HEK293 (cell line): ENCODE data around the gene TSEN2.

Source experiments
- GLI4 ChIP-seq: fragments of 450-650 bp; formaldehyde crosslinking; IDR thresholded peaks from 2 replicates; pipeline ENCODE4 v1.5.1; 2016; ENCODE audit warnings: missing biosample characterization, missing genetic modification characterization
- KLF8 ChIP-seq: fragments of 450-650 bp; formaldehyde crosslinking; IDR thresholded peaks from 2 replicates; pipeline ENCODE4 v1.5.1; 2016; ENCODE audit warnings: missing biosample characterization, missing genetic modification characterization
- OVOL3 ChIP-seq: fragments of 450-650 bp; formaldehyde crosslinking; IDR thresholded peaks from 2 replicates; pipeline ENCODE4 v1.5.1; 2016; ENCODE audit warnings: missing biosample characterization, missing genetic modification characterization
- PRDM6 ChIP-seq: fragments of 450-650 bp; formaldehyde crosslinking; IDR thresholded peaks from 2 replicates; pipeline ENCODE4 v1.5.1; 2017; ENCODE audit warnings: missing biosample characterization, missing genetic modification characterization
- REPIN1 ChIP-seq: fragments of 450-650 bp; formaldehyde crosslinking; IDR thresholded peaks from 2 replicates; pipeline ENCODE4 v1.5.1; 2017; ENCODE audit warnings: missing biosample characterization, missing genetic modification characterization, low read depth
- SP3 ChIP-seq: fragments of 450-650 bp; formaldehyde crosslinking; IDR thresholded peaks from 2 replicates; pipeline ENCODE4 v1.5.1; 2016; ENCODE audit warnings: missing biosample characterization, missing genetic modification characterization
- ZBTB48 ChIP-seq: fragments of 450-650 bp; formaldehyde crosslinking; IDR thresholded peaks from 2 replicates; pipeline ENCODE4 v1.5.1; 2016; ENCODE audit warnings: missing biosample characterization, missing genetic modification characterization
- ZFP37 ChIP-seq: fragments of 450-650 bp; formaldehyde crosslinking; IDR thresholded peaks from 2 replicates; pipeline ENCODE4 v1.5.1; 2016; ENCODE audit warnings: missing biosample characterization, missing genetic modification characterization
- ZFP41 ChIP-seq: fragments of 450-650 bp; formaldehyde crosslinking; IDR thresholded peaks from 2 replicates; pipeline ENCODE4 v1.5.1; 2016; ENCODE audit warnings: missing biosample characterization, missing genetic modification characterization, borderline replicate concordance
- ZNF10 ChIP-seq: fragments of 450-650 bp; formaldehyde crosslinking; IDR thresholded peaks from 2 replicates; pipeline ENCODE4 v1.5.1; 2017; ENCODE audit warnings: missing biosample characterization, missing genetic modification characterization
- ZNF112 ChIP-seq: fragments of 450-650 bp; formaldehyde crosslinking; IDR thresholded peaks from 2 replicates; pipeline ENCODE4 v1.5.0; 2017; ENCODE audit warnings: missing biosample characterization, missing genetic modification characterization
- ZNF114 ChIP-seq: fragments of 450-650 bp; formaldehyde crosslinking; IDR thresholded peaks from 2 replicates; pipeline ENCODE4 v1.5.0; 2017; ENCODE audit warnings: missing biosample characterization, missing genetic modification characterization
- ZNF121 ChIP-seq: fragments of 450-650 bp; formaldehyde crosslinking; IDR thresholded peaks from 2 replicates; pipeline ENCODE4 v1.5.1; 2016; ENCODE audit warnings: missing biosample characterization, missing genetic modification characterization
- ZNF140 ChIP-seq: fragments of 450-650 bp; formaldehyde crosslinking; IDR thresholded peaks from 2 replicates; pipeline ENCODE4 v1.5.1; 2016; ENCODE audit warnings: missing biosample characterization, missing genetic modification characterization
- ZNF223 ChIP-seq: fragments of 450-650 bp; formaldehyde crosslinking; IDR thresholded peaks from 2 replicates; pipeline ENCODE4 v1.5.1; 2016; ENCODE audit warnings: missing biosample characterization, missing genetic modification characterization
- ZNF239 ChIP-seq: fragments of 450-650 bp; formaldehyde crosslinking; IDR thresholded peaks from 2 replicates; pipeline ENCODE4 v1.5.1; 2016; ENCODE audit warnings: missing biosample characterization, missing genetic modification characterization
- ZNF488 ChIP-seq: fragments of 450-650 bp; formaldehyde crosslinking; IDR thresholded peaks from 2 replicates; pipeline ENCODE4 v1.5.1; 2016; ENCODE audit warnings: missing biosample characterization, missing genetic modification characterization
- ZNF529 ChIP-seq: fragments of 450-650 bp; formaldehyde crosslinking; IDR thresholded peaks from 2 replicates; pipeline ENCODE4 v1.5.1; 2017; ENCODE audit warnings: missing genetic modification characterization, missing biosample characterization; ENCODE audit not compliant: insufficient replicate concordance
- ZNF548 ChIP-seq: fragments of 450-650 bp; formaldehyde crosslinking; IDR thresholded peaks from 2 replicates; pipeline ENCODE4 v1.5.1; 2016; ENCODE audit warnings: missing biosample characterization, missing genetic modification characterization
- ZNF560 ChIP-seq: fragments of 450-650 bp; formaldehyde crosslinking; IDR thresholded peaks from 2 replicates; pipeline ENCODE4 v1.5.1; 2017; ENCODE audit warnings: missing biosample characterization, missing genetic modification characterization, borderline replicate concordance
- ZNF610 ChIP-seq: fragments of 450-650 bp; formaldehyde crosslinking; IDR thresholded peaks from 2 replicates; pipeline ENCODE4 v1.5.1; 2016; ENCODE audit warnings: missing biosample characterization, missing genetic modification characterization, borderline replicate concordance
- ZNF629 ChIP-seq: fragments of 450-650 bp; formaldehyde crosslinking; IDR thresholded peaks from 2 replicates; pipeline ENCODE4 v1.5.1; 2017; ENCODE audit warnings: missing biosample characterization, missing genetic modification characterization
- ZNF654 ChIP-seq: fragments of 450-650 bp; formaldehyde crosslinking; IDR thresholded peaks from 2 replicates; pipeline ENCODE4 v1.5.1; 2016; ENCODE audit warnings: low read depth, missing biosample characterization, missing genetic modification characterization
- ZNF677 ChIP-seq: fragments of 450-650 bp; IDR thresholded peaks from 2 replicates; pipeline ENCODE4 v1.5.0; 2018; ENCODE audit warnings: missing biosample characterization, mild to moderate bottlenecking, missing genetic modification characterization, moderate library complexity
- ZNF776 ChIP-seq: fragments of 450-650 bp; formaldehyde crosslinking; IDR thresholded peaks from 2 replicates; pipeline ENCODE4 v1.5.0; 2017; ENCODE audit warnings: missing biosample characterization, missing genetic modification characterization, borderline replicate concordance
- ZNF792 ChIP-seq: fragments of 450-650 bp; formaldehyde crosslinking; IDR thresholded peaks from 2 replicates; pipeline ENCODE4 v1.5.1; 2016; ENCODE audit warnings: missing biosample characterization, missing genetic modification characterization
- ZSCAN4 ChIP-seq: fragments of 450-650 bp; formaldehyde crosslinking; IDR thresholded peaks from 2 replicates; pipeline ENCODE4 v1.5.1; 2017; ENCODE audit warnings: missing biosample characterization, missing genetic modification characterization
- TF ChIP-seq, protein P1 (sequence below): fragments of 450-650 bp; formaldehyde crosslinking; optimal IDR thresholded peaks from 2 replicates; pipeline ENCODE3; 2016; ENCODE audit warnings: missing biosample characterization, mild to moderate bottlenecking, missing genetic modification characterization
- TF ChIP-seq, protein P2 (sequence below): fragments of 450-650 bp; formaldehyde crosslinking; IDR thresholded peaks from 2 replicates; pipeline ENCODE4 v1.5.1; 2016; ENCODE audit warnings: missing biosample characterization, missing genetic modification characterization
- TF ChIP-seq, protein P3 (sequence below): fragments of 450-650 bp; IDR thresholded peaks from 2 replicates; pipeline ENCODE4 v1.5.1; 2018; ENCODE audit warnings: missing biosample characterization, mild to moderate bottlenecking, missing genetic modification characterization

Gene TSEN2

DNA sequence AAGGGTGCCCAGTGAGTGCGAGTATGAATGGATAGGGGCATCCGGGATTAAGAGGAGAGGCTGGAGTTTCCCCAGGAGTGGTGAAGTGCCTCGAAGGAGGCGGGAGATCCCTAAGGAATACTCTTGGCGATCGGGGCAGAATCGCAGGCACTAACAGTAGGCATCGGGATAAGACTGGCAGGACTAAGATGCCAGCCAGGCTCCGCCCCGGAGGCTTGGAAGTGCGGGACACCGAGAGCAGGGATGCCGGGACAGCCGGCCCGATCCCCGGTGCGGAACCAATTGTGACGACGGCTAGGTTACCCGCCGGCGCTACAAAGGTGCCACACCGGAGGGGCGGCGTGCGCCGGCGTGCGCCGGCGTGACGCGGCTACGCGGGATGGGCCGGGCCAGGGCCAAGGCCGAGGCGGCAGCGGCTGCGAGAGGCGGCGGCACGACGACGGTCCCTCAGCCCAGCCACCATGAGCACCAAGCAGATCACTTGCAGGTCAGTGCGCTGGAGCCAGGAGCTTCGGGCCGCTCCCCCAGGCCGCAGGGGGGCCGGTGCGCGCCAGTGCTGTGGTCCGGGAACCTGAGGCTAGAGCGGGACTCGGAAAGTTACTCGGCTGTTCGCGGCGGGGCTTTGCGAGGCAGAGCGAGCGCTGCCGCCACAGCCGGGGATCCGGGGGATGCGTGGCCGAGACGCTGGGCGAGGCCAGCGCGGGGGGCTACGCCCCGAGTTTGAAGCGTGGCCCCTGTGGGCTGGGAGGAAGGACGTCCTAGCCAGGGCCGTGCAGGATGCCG lies 72.6 kb downstream of the TSEN2 start, which contains the start of gene MKRN2 (continued):
- TF ChIP-seq ZFP37 (tag by site-specific recombination) (peak; percentile 90), ZNF792 (tag by site-specific recombination) (peak; percentile 62; the same call in 1 of the 2 replicates), ZNF114 (tag by site-specific recombination) (no peak), ZNF776 (tag by site-specific recombination) (no peak), SP3 (tag by site-specific recombination) (peak; percentile 83), KLF8 (peak; percentile 95), ZNF629 (tag by site-specific recombination) (peak; percentile 77), ZNF610 (peak; percentile 65; the same call in 1 of the 2 replicates), ZNF548 (tag by site-specific recombination) (no peak), ZNF488 (tag by site-specific recombination) (no peak), GLI4 (tag by site-specific recombination) (no peak), ZFP41 (tag by site-specific recombination) (no peak), OVOL3 (tag by site-specific recombination) (0 out of 2 replicates have a peak, but pooled peaks have one; percentile 16), REPIN1 (tag by site-specific recombination) (peak; percentile 35; the same call in 1 of the 2 replicates), ZNF121 (tag by site-specific recombination) (peak; percentile 95), ZNF560 (tag by site-specific recombination) (no peak), ZNF529 (no peak), ZNF239 (0 out of 2 replicates have a peak, but pooled peaks have one; percentile 7), ZBTB48 (peak; percentile 98), ZNF112 (tag by site-specific recombination) (no peak), ZNF677 (tag by site-specific recombination) (0 out of 2 replicates have a peak, but pooled peaks have one; percentile 59), ZNF223 (no peak), ZNF10 (tag by site-specific recombination) (0 out of 2 replicates have a peak, but pooled peaks have one; percentile 38), ZSCAN4 (tag by site-specific recombination) (0 out of 2 replicates have a peak, but pooled peaks have one; percentile 10), ZNF654 (tag by site-specific recombination) (no peak; the same call in 1 of the 2 replicates), PRDM6 (tag by site-specific recombination) (no peak), ZNF140 (tag by site-specific recombination) (no peak)
- TF ChIP-seq, protein P1, sequence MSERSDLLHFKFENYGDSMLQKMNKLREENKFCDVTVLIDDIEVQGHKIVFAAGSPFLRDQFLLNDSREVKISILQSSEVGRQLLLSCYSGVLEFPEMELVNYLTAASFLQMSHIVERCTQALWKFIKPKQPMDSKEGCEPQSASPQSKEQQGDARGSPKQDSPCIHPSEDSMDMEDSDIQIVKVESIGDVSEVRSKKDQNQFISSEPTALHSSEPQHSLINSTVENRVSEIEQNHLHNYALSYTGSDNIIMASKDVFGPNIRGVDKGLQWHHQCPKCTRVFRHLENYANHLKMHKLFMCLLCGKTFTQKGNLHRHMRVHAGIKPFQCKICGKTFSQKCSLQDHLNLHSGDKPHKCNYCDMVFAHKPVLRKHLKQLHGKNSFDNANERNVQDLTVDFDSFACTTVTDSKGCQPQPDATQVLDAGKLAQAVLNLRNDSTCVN (tag by site-specific recombination) = peak; percentile 97
- TF ChIP-seq, protein P2, sequence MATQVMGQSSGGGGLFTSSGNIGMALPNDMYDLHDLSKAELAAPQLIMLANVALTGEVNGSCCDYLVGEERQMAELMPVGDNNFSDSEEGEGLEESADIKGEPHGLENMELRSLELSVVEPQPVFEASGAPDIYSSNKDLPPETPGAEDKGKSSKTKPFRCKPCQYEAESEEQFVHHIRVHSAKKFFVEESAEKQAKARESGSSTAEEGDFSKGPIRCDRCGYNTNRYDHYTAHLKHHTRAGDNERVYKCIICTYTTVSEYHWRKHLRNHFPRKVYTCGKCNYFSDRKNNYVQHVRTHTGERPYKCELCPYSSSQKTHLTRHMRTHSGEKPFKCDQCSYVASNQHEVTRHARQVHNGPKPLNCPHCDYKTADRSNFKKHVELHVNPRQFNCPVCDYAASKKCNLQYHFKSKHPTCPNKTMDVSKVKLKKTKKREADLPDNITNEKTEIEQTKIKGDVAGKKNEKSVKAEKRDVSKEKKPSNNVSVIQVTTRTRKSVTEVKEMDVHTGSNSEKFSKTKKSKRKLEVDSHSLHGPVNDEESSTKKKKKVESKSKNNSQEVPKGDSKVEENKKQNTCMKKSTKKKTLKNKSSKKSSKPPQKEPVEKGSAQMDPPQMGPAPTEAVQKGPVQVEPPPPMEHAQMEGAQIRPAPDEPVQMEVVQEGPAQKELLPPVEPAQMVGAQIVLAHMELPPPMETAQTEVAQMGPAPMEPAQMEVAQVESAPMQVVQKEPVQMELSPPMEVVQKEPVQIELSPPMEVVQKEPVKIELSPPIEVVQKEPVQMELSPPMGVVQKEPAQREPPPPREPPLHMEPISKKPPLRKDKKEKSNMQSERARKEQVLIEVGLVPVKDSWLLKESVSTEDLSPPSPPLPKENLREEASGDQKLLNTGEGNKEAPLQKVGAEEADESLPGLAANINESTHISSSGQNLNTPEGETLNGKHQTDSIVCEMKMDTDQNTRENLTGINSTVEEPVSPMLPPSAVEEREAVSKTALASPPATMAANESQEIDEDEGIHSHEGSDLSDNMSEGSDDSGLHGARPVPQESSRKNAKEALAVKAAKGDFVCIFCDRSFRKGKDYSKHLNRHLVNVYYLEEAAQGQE (tag by site-specific recombination) = 0 out of 2 replicates have a peak, but pooled peaks have one; percentile 61
- TF ChIP-seq, protein P3, sequence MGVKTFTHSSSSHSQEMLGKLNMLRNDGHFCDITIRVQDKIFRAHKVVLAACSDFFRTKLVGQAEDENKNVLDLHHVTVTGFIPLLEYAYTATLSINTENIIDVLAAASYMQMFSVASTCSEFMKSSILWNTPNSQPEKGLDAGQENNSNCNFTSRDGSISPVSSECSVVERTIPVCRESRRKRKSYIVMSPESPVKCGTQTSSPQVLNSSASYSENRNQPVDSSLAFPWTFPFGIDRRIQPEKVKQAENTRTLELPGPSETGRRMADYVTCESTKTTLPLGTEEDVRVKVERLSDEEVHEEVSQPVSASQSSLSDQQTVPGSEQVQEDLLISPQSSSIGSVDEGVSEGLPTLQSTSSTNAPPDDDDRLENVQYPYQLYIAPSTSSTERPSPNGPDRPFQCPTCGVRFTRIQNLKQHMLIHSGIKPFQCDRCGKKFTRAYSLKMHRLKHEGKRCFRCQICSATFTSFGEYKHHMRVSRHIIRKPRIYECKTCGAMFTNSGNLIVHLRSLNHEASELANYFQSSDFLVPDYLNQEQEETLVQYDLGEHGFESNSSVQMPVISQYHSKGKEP (tag by site-specific recombination) = peak; percentile 84
